COR-L47 (cell line): ENCODE data around the gene METRNL.
"Not testable (repeated sequence)": the region's sequence is repeated elsewhere in the genome, so short reads cannot be mapped to it uniquely, and the experiment has no call there.

Source experiments
- DNase-seq: peaks from one replicate; lab custom pipeline; 2025; lab: John Stamatoyannopoulos, UW

METRNL gene

DNA sequence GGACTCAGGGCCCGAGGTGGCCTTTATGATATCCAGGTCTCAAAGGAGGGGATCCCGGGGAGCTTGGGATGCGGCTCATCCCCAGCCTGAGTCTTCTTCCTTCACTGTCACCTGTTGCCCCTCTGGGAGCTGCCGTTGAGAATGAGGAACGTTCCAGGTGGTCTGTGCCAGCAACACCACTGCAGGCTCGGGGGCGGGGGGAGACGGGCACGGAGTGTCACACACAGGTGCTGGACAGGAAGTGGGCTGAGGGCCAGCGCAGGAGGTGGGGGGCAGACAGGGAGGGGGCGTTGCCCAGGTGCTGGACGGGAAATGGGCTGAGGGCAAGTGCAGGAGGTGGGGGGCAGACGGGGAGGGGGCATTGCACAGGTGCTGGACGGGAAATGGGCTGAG, 28.2 kb downstream of the METRNL start:
- peak; percentile 32 for DNase-seq

DNA sequence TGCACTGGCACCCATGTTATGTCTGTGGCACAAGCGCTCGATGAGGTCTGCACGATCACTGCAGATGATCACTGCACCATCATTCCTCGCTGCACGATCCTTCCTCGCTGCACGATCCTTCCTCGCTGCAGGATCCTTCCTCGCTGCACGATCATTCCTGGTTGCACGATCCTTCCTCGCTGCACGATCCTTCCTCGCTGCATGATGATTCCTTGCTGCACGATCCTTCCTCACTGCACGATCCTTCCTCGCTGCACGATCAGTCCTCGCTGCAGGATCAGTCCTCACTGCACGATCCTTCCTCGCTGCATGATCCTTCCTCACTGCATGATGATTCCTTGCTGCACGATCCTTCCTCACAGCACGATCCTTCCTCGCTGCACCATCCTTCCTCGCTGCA, 29.3 kb downstream of the METRNL start:
- DNase-seq: no peak

GRCh38 chr17:83109386-83109785, 30.0 kb downstream of the METRNL start:
- no peak for DNase-seq

- DNase-seq: peak; percentile 54
Measured at GRCh38 chr17:83109793-83110645, 30.6 kb downstream of the METRNL start.

GRCh38 chr17:83110735-83111134, 31.3 kb downstream of the METRNL start:
- no peak for DNase-seq

DNA sequence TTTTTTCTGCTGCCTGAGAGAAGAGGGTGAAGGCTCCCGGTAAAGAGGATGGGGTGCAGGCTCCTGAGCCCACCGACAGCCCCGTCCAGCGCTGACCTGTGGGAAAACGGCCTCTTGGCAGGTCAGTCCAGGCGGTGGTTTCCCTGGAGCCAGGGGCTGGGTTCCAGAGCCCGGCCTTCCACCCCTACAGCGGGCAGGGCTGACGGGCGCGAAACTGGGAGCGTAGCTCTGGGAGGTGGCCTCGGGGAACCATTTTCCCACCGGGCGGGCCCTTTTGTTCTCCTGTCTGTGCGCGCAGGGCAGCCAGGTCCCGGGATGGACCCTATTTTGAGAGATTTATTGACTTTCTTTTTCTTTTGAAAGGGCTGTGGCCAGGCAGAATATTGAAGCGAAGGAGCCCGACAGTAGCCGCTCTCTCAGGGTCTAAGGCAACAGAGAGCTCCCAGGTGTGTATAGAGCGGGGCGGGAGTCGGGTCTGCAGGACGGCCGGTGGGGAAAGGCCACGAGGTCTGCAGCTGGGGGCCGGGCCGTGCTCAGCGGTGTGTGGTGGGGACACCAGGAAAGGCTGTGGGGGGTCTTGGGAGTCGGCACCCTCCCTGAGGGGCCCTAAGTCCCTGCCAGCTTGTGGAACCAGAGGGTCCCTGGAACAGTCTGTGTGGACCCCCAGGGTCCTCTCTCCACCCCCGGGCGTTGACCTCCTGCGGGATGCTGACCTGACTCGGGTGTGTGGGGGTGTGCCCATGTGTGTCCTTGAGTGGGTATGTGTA, 32.3 kb downstream of the METRNL start:
- DNase-seq: no peak

DNA sequence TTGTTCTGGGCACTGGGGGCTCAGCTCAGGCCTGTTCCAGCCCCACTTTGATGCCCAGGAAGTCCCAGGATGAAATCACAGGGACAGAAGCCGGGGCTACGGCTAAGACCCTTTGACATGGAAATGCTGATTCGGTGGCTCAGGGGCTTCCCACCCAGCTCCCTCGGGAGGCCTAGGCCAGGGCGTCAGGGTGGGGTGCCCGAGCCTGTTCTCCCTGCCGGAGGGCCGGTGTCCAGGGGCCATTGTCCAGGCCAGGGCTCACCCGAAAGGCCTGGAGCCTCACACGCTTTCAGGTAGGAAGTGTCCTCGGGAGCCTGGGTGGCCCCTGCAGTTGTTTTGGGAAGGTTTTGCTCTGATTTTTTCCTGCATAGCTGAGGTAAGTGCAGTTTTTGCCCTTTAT, 34.0 kb downstream of the METRNL start:
- DNase-seq: no peak

DNA sequence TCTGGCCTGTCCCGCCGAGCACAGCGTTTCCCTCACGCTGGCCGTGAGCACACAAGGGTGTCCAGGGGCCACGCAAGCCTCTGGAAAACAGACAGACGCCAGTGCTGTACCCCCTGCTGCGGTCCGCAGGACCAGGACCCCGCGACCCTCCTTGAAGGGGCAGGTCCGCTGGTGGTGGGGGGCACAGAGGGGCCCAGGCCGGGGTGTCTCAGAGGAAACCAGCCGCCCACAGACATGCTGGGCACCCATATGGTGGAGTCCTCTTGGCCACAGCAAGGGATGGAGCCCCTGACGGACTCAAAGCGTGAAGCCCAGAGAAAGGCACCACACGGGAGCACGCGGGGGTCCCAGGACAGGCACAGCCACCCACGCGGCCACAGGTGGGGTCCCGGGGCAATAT, 34.4 kb downstream of the METRNL start:
- no peak for DNase-seq

DNA sequence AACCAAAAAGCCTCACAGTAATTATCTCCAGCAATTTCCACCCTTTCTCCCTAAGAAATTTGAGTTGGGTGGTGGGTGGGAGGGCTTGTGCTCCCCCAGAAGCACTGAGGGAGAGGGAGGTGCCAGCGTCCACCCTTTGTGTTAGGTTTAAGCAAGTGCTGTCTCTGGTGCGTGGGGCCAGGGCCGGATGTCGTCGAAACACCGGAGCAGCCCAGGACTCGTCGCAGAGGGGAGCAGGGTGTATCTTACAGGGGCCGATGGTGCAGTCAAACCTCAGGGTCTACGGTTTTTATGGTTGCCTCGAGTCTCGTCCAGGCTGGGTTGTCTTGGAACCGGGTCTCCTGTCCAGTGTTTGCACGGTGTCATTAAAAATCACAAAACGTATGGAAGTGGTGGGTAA, 35.3 kb downstream of the METRNL start:
- no peak for DNase-seq

GRCh38 chr17:83115202-83115651, 35.8 kb downstream of the METRNL start:
- no peak for DNase-seq

- DNase-seq: no peak
Measured at GRCh38 chr17:83115832-83116231, 36.4 kb downstream of the METRNL start.

DNA sequence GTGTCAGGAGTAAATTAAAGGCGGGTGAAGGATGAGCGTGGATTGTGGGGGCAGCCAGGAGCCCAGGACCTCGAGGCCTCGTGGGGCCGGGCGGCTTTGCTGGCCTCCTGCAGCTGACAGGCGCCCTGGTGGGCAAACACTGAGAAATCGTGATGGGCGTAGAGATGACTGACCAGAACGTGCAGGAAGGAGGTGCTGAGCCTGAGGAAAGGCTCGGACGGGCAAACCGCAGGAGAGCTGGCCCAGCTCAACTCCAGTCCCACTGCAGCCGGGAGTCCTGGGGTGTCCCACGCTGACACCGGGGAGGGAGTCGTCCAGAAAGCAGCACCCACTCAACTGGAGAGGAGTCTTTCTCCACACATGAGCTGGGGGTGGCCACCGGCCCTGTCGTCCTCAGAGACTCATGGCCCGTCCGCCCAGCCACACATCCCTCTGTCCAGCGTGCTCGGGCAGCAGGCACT, 36.9 kb downstream of the METRNL start:
- no peak for DNase-seq

- DNase-seq: no peak
Measured at GRCh38 chr17:83116783-83117555, 37.6 kb downstream of the METRNL start.

DNA sequence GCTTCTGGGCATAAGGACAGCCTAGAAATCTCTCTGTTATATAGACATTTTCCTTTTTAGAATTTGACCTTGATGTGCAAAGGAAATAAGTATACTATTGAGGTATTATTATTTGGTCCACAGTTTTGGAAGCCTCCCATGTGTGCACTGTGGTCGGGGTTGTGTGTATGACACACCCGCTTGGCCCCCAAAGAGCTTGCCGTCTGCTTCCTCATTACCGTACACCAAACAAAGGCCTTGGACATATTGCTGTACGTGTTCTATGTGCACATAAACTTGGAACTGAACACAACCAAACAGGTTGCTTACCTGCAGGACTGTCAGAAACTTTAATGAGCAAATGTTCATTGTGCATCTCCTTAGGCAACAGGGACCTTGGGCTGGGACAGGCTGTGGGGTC, 38.2 kb downstream of the METRNL start:
- DNase-seq: no peak

- DNase-seq: no peak
Measured at GRCh38 chr17:83118071-83118841, 38.8 kb downstream of the METRNL start.

DNA sequence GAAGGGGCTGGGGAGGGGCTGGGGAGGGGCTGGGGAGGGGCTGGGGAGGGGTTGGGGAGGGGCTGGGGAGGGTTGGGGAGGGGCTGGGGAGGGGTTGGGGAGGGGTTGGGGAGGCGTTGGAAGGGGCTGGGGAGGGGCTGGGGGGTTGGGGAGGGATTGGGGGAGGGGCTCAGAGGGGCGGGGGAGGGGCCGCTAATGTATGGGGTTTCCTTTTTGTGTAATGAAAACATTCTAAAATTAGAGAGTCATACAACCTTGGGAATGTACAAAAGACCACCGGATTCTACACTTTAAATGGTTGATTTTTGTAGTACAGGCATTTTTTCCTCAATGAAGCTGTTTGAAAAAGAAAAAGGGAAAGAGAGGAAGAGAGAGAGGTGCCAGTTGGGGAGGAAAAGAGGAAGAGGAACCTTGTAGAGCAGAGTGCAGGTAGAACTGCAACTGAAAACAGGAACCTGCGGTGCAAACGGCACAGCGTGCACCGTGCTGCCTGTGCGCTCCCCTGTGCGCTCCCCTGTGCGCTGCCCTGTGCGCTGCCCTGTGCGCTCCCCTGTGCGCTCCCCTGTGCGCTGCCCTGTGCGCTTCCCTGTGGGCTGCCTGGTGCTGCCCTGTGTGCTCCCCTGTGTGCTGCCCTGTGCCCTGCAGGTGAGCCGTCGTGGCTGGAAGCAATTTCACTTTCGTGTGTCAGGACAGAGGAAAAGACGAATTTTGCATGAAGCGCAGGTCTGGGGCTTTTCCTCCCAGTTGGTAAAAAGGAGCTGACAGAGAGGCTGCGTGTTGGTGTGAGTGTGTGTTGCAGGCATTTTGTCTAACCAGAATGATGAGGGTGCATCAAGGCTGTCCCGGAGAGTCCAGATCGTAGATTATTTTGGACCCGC, 40.8 kb downstream of the METRNL start:
- DNase-seq: no peak

- not testable (repeated sequence) for DNase-seq
Measured at GRCh38 chr17:83121473-83121872, 42.1 kb downstream of the METRNL start.

- DNase-seq: no peak
Measured at GRCh38 chr17:83121921-83122820, 42.8 kb downstream of the METRNL start.

DNA sequence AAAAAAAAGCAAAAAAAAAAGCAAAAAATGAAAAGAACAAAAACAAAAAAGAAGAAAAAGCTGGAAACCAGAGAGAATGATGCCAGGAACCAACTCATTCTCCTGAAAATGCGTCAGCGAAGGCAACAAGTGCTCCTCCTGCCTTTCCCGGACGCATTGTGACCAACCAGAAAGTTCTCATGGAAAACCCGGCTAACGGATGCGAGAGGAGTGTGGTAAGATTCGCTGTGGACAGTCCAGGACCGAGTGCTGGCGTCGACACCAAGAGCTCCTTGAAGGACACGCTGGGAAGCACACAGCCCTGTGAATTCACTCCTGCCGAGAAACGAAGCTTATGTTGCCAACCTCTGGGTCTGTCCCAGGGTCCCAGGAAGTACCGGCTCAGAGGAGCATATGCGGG, 43.4 kb downstream of the METRNL start:
- no peak for DNase-seq
